ENCODE results near the gene ACACB.

The ACACB gene

DNA sequence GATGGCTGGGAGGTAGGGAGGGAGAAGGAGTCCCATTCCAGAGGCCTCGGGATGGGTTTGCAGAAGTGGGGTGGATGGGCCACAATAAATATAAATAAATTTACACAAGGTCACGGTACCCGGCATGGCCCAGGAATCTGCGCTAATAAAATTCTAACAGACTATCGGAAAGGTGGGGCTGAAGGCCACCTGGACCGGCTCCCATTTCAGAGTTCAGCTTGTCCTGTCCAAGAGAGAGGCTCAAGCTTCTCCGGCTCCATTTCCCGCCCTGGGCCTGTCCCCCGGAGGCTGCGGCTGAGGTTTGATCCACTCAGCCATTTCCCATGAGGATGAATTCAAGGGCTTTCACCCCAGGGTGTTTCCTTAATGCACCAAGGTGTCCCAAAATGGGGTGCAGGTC lies 162.5 kb downstream of the ACACB start:
- peaks cover 55% of the 10 kb centered on the region for H3K27me3 Mint-ChIP-seq (ENCODE audit: low read depth, poor library complexity)
- TF ChIP-seq CTCF (IDR thresholded peaks at IDR 0.05), result no peak
- H3K4me1 Mint-ChIP-seq, result peaks cover 16% of the 10 kb centered on the region
- H3K9me3 Mint-ChIP-seq, result no peaks in the 10 kb centered on the region
- no peak overlapping the region for H3K4me3 Mint-ChIP-seq
- no peaks in the 10 kb centered on the region for H3K36me3 Mint-ChIP-seq (ENCODE audit: low read depth)
- no peak for DNase-seq
- H3K27ac Mint-ChIP-seq, result peak overlapping the region; percentile 74

DNA sequence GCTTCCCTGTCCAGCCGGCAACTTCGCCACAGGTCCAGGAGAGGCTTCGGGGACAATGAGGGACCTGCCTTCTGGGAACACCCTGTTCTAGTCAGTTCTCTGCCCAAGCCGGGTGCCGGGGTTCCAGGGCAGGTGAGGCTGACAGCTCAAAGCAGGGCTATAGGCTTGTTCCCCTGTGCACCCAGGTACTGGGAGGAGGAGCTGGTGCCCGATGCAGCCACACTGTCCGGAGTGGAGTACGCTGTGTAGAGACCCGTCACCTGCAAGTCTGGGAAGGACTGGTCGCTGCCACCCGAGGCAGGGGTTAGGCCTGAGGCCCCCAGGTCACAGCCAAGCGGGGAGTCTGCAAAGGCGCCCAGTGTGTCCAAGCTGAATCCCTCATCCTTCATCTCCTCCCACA lies 163.1 kb downstream of the ACACB start:
- no peak for DNase-seq
- no peak overlapping the region for H3K4me3 Mint-ChIP-seq
- H3K4me1 Mint-ChIP-seq, result peaks cover 16% of the 10 kb centered on the region
- TF ChIP-seq CTCF (IDR thresholded peaks at IDR 0.05), result no peak
- H3K27me3 Mint-ChIP-seq (ENCODE audit: low read depth, poor library complexity), result peaks cover 51% of the 10 kb centered on the region
- H3K9me3 Mint-ChIP-seq, result no peaks in the 10 kb centered on the region
- no peaks in the 10 kb centered on the region for H3K36me3 Mint-ChIP-seq (ENCODE audit: low read depth)
- H3K27ac Mint-ChIP-seq, result no peak overlapping the region

DNA sequence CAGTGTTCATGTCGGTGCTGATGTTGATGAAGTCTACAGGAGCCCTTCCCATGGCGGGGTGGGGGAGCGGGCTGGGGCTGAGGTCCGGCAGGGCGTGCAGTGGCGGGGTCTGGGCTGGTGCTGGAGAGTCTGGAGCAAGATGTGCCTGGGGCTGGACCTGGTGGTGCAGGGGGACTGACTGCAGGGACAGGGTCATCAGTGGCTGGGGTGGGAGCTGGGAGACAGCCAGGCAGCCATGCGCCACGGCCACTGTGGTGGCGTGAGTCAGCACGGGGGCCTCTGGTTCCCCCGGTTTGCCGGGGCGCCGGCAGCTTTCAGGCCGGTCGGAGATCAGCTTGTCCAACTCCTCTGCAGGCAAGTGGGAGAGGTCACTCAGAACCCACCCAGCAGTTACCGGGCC lies 165.1 kb downstream of the ACACB start:
- TF ChIP-seq CTCF (IDR thresholded peaks at IDR 0.05), result no peak
- Mint-ChIP-seq H3K27me3 (ENCODE audit: low read depth, poor library complexity) (peaks cover 41% of the 10 kb centered on the region), H3K4me3 (no peak overlapping the region), H3K27ac (no peak overlapping the region), H3K9me3 (no peaks in the 10 kb centered on the region), H3K4me1 (peaks cover 16% of the 10 kb centered on the region), H3K36me3 (ENCODE audit: low read depth) (no peaks in the 10 kb centered on the region)
- DNase-seq, result no peak

- H3K4me3 Mint-ChIP-seq, result no peak overlapping the region
- TF ChIP-seq CTCF (IDR thresholded peaks at IDR 0.05), result no peak
- H3K9me3 Mint-ChIP-seq, result no peaks in the 10 kb centered on the region
- no peaks in the 10 kb centered on the region for H3K36me3 Mint-ChIP-seq (ENCODE audit: low read depth)
- no peak overlapping the region for H3K27ac Mint-ChIP-seq
- peaks cover 33% of the 10 kb centered on the region for H3K27me3 Mint-ChIP-seq (ENCODE audit: low read depth, poor library complexity)
- peaks cover 4% of the 10 kb centered on the region for H3K4me1 Mint-ChIP-seq
- no peak for DNase-seq
Measured at GRCh38 chr12:109284392-109284791, 168.0 kb downstream of the ACACB start.

- no peak overlapping the region for H3K4me3 Mint-ChIP-seq
- peaks cover 26% of the 10 kb centered on the region for H3K27me3 Mint-ChIP-seq (ENCODE audit: low read depth, poor library complexity)
- no peak for TF ChIP-seq CTCF (IDR thresholded peaks at IDR 0.05)
- no peaks in the 10 kb centered on the region for H3K36me3 Mint-ChIP-seq (ENCODE audit: low read depth)
- peaks cover 10% of the 10 kb centered on the region for H3K4me1 Mint-ChIP-seq
- no peak for DNase-seq
- no peaks in the 10 kb centered on the region for H3K9me3 Mint-ChIP-seq
- peak overlapping the region; percentile 64 for H3K27ac Mint-ChIP-seq
Measured at GRCh38 chr12:109286252-109286651, 169.9 kb downstream of the ACACB start.

DNA sequence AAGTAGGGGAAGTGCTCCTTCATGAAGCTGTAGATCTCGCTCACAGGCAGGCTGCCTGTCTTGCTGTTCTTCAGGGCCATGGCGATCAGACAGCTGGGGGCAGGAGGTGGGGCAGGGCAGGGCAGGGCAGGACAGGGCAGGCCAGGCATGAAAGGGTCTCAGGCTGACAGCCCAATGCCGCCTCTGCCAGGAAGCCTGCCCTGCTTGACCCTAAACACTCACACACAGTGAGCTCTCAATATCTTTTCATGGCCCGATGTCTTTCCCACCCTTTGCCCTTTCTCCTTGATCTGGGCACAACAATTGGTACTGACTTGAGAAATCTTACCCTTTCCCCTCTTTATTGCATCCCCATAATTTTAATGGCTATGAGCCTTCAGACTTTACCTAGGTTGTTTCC lies 170.3 kb downstream of the ACACB start:
- H3K27me3 Mint-ChIP-seq (ENCODE audit: low read depth, poor library complexity), result peaks cover 24% of the 10 kb centered on the region
- H3K27ac Mint-ChIP-seq, result no peak overlapping the region
- TF ChIP-seq CTCF (IDR thresholded peaks at IDR 0.05), result no peak
- H3K4me3 Mint-ChIP-seq, result no peak overlapping the region
- H3K9me3 Mint-ChIP-seq, result no peaks in the 10 kb centered on the region
- DNase-seq, result no peak
- no peaks in the 10 kb centered on the region for H3K36me3 Mint-ChIP-seq (ENCODE audit: low read depth)
- peaks cover 14% of the 10 kb centered on the region for H3K4me1 Mint-ChIP-seq
